WTC11 (cell line): ENCODE results near the gene CELSR3. TPM values are rescaled to one million over a fixed set of nuclear protein-coding genes. Genes with fewer than 3 reads are reported as not detected.
A peak's percentile ranks its signal among the peaks of the same experiment; 100 is the strongest.

Experiments
- ATAC-seq: fragments of 200-7000 bp; cut with Tn5 transposase; 2 replicates; pipeline ENCODE4 v1.10.0; 2021; ENCODE audit warnings: mild to moderate bottlenecking, moderate library complexity
- CTCF ChIA-PET: fragments of 300-600 bp; sonication (Branson Sonifier 250); formaldehyde crosslinking; loops from one replicate; lab custom pipeline; 2021; ENCODE audit warnings: antibody characterized with exemption; lab: Charles Lee
- POLR2A ChIA-PET: fragments of 350-600 bp; sonication (Branson Sonifier 250); formaldehyde crosslinking; loops from one replicate; lab custom pipeline; 2021; ENCODE audit warnings: antibody characterized with exemption; lab: Charles Lee
- DNase-seq: peaks from one replicate; pipeline ENCODE4 v3.0.0; 2021; ENCODE audit warnings: low spot score
- H3K27ac Mint-ChIP-seq: 2 replicates; pipeline ENCODE4 v1.8.0; 2021; ENCODE audit warnings: mixed read lengths
- H3K27me3 Mint-ChIP-seq: 2 replicates; pipeline ENCODE4 v1.8.0; 2021; ENCODE audit warnings: low read depth, mild to moderate bottlenecking, moderate library complexity, mixed read lengths
- H3K36me3 Mint-ChIP-seq: 2 replicates; pipeline ENCODE4 v1.8.0; 2021; ENCODE audit warnings: mixed read lengths
- H3K4me1 Mint-ChIP-seq: 2 replicates; pipeline ENCODE4 v1.8.0; 2022; ENCODE audit warnings: mixed read lengths
- H3K4me3 Mint-ChIP-seq: 2 replicates; pipeline ENCODE4 v1.8.0; 2021; ENCODE audit warnings: mild to moderate bottlenecking, moderate library complexity, mixed read lengths
- H3K9me3 Mint-ChIP-seq: 2 replicates; pipeline ENCODE4 v1.8.0; 2021; ENCODE audit warnings: mixed read lengths
- AR ChIP-seq: fragments of 250-450 bp; sonication (Bioruptor Pico); IDR thresholded peaks from 2 replicates; pipeline ENCODE4 v1.9.0; 2021; ENCODE audit warnings: mild to moderate bottlenecking
- EMX1 ChIP-seq: fragments of 250-450 bp; sonication (Bioruptor Pico); IDR thresholded peaks from 2 replicates; pipeline ENCODE4 v1.8.0; 2021; ENCODE audit warnings: mild to moderate bottlenecking
- ESRRA ChIP-seq: sonication (generic); formaldehyde crosslinking; IDR thresholded peaks from 2 replicates; pipeline ENCODE4 v1.8.1; 2022; ENCODE audit warnings: mild to moderate bottlenecking, missing genetic modification reagents, borderline replicate concordance
- FOXJ3 ChIP-seq: sonication (generic); formaldehyde crosslinking; IDR thresholded peaks from 2 replicates; pipeline ENCODE4 v1.9.0; 2021; ENCODE audit warnings: missing genetic modification reagents, mild to moderate bottlenecking, borderline replicate concordance
- FOXP1 ChIP-seq: sonication (generic); formaldehyde crosslinking; IDR thresholded peaks from 2 replicates; pipeline ENCODE4 v1.8.0; 2022; ENCODE audit warnings: missing genetic modification reagents, mild to moderate bottlenecking, moderate library complexity, borderline replicate concordance
- FOXP4 ChIP-seq: sonication (generic); formaldehyde crosslinking; IDR thresholded peaks from 2 replicates; pipeline ENCODE4 v1.8.0; 2022; ENCODE audit warnings: mild to moderate bottlenecking, missing genetic modification reagents
- JAZF1 ChIP-seq: fragments of 250-450 bp; sonication (Bioruptor Pico); IDR thresholded peaks from 2 replicates; pipeline ENCODE4 v1.9.0; 2021; ENCODE audit warnings: moderate library complexity, mild to moderate bottlenecking, inconsistent platforms
- NR2C2 ChIP-seq: sonication (generic); formaldehyde crosslinking; IDR thresholded peaks from 2 replicates; pipeline ENCODE4 v1.8.0; 2022; ENCODE audit warnings: mild to moderate bottlenecking, missing genetic modification reagents
- PRRX2 ChIP-seq: fragments of 250-450 bp; sonication (Bioruptor Pico); IDR thresholded peaks from 2 replicates; pipeline ENCODE4 v1.8.0; 2021; ENCODE audit warnings: mild to moderate bottlenecking
- RELA ChIP-seq: sonication (generic); formaldehyde crosslinking; IDR thresholded peaks from 2 replicates; pipeline ENCODE4 v1.8.1; 2022; ENCODE audit warnings: missing genetic modification reagents, mild to moderate bottlenecking, borderline replicate concordance
- SMAD3 ChIP-seq: sonication (generic); formaldehyde crosslinking; IDR thresholded peaks from 2 replicates; pipeline ENCODE4 v1.8.0; 2022; ENCODE audit warnings: missing genetic modification reagents, mild to moderate bottlenecking, borderline replicate concordance
- STAT6 ChIP-seq: sonication (generic); formaldehyde crosslinking; conservative IDR thresholded peaks from 2 replicates; pipeline ENCODE4 v1.8.1; 2023; ENCODE audit warnings: mild to moderate bottlenecking, low read depth, missing genetic modification reagents, moderate library complexity
- TEAD4 ChIP-seq: sonication (generic); formaldehyde crosslinking; IDR thresholded peaks from 2 replicates; pipeline ENCODE4 v1.8.0; 2022; ENCODE audit warnings: mild to moderate bottlenecking, missing genetic modification reagents
- ZNF121 ChIP-seq: sonication (generic); formaldehyde crosslinking; IDR thresholded peaks from 2 replicates; pipeline ENCODE4 v1.8.0; 2023; ENCODE audit warnings: missing genetic modification reagents
- ZNF219 ChIP-seq: sonication (generic); formaldehyde crosslinking; IDR thresholded peaks from 2 replicates; pipeline ENCODE4 v1.8.0; 2023; ENCODE audit warnings: missing genetic modification reagents, mild to moderate bottlenecking, borderline replicate concordance
- ZNF232 ChIP-seq: sonication (generic); formaldehyde crosslinking; IDR thresholded peaks from 2 replicates; pipeline ENCODE4 v1.8.0; 2022; ENCODE audit warnings: mild to moderate bottlenecking, missing genetic modification reagents
- ZNF263 ChIP-seq: sonication (generic); formaldehyde crosslinking; IDR thresholded peaks from 2 replicates; pipeline ENCODE4 v1.8.1; 2022; ENCODE audit warnings: low read depth, mild to moderate bottlenecking, moderate library complexity, missing genetic modification reagents
- ZNF396 ChIP-seq: fragments of 250-450 bp; sonication (Bioruptor Pico); IDR thresholded peaks from 2 replicates; pipeline ENCODE4 v1.8.0; 2021; ENCODE audit warnings: mild to moderate bottlenecking, moderate library complexity, borderline replicate concordance
- ZNF512 ChIP-seq: sonication (generic); formaldehyde crosslinking; IDR thresholded peaks from 2 replicates; pipeline ENCODE4 v1.8.1; 2022; ENCODE audit warnings: missing genetic modification reagents, borderline replicate concordance
- total RNA-seq: library from RNA; stranded (reverse); gene quantifications from 3 replicates; pipeline ENCODE4 v1.2.3, GENCODE V29; 2021

Gene CELSR3
- total RNA-seq, 1 experiment from 2014 or later = 27.9 TPM

GRCh38 chr3:48655606-48656005, 7.1 kb downstream of the CELSR3 start (continued):
- TF ChIP-seq FOXP4 (CRISPR knock-in tag) (no peak), PRRX2 (CRISPR knock-in tag) (no peak)

GRCh38 chr3:48655063-48655462, 7.6 kb downstream of the CELSR3 start:
- CTCF ChIA-PET = interaction anchor here (1.7 to 4.6 kb wide), 3 partner anchors 14 to 22 kb away, joined by 4 to 46 read pairs (median 7); partner anchors contain the start of gene SLC26A6
- no peak for DNase-seq
- peak overlapping the region; percentile 27; the same call in 1 of the 2 replicates for H3K27ac Mint-ChIP-seq
- POLR2A ChIA-PET = interaction anchor here (2.5 kb wide), 1 partner anchor 20 kb away, joined by 13 read pairs; the partner anchor contains the start of gene SLC26A6
- H3K9me3 Mint-ChIP-seq = peaks cover 6% of the 10 kb centered on the region; the same call in 1 of the 2 replicates
- ATAC-seq = no peak
- H3K4me1 Mint-ChIP-seq = peaks cover 13% of the 10 kb centered on the region
- peaks cover 37% of the 10 kb centered on the region for H3K36me3 Mint-ChIP-seq
- TF ChIP-seq ZNF121 (CRISPR knock-in tag) = no peak
- TF ChIP-seq ZNF232 (CRISPR knock-in tag) = no peak
- TF ChIP-seq FOXJ3 (CRISPR knock-in tag) = no peak
- TF ChIP-seq FOXP1 = no peak
- TF ChIP-seq ZNF396 (CRISPR knock-in tag) = no peak
- TF ChIP-seq STAT6 = no peak
- TF ChIP-seq ESRRA (CRISPR knock-in tag) = no peak
- no peak for TF ChIP-seq AR
- no peak for TF ChIP-seq ZNF219 (CRISPR knock-in tag)
- H3K4me3 Mint-ChIP-seq = peak overlapping the region; percentile 63
- H3K27me3 Mint-ChIP-seq = peaks cover 4% of the 10 kb centered on the region; the same call in 1 of the 2 replicates

- Mint-ChIP-seq H3K4me1 (peaks cover 13% of the 10 kb centered on the region), H3K36me3 (peaks cover 21% of the 10 kb centered on the region), H3K9me3 (no peaks in the 10 kb centered on the region), H3K27ac (no peak overlapping the region), H3K27me3 (peaks cover 4% of the 10 kb centered on the region; the same call in 1 of the 2 replicates), H3K4me3 (no peak overlapping the region)
- POLR2A ChIA-PET = no interaction called here
- CTCF ChIA-PET = interaction anchor here (1.0 kb wide), 1 partner anchor 217 kb away, joined by 3 read pairs; no protein-coding TSS in a partner anchor
- TF ChIP-seq SMAD3 (no peak), EMX1 (CRISPR knock-in tag) (no peak), TEAD4 (CRISPR knock-in tag) (no peak), ZNF232 (CRISPR knock-in tag) (no peak), NR2C2 (CRISPR knock-in tag) (no peak), ZNF263 (no peak), RELA (no peak), ZNF512 (CRISPR knock-in tag) (no peak), JAZF1 (no peak)
- ATAC-seq (no peak), DNase-seq (no peak)
Measured at GRCh38 chr3:48652923-48653715, 9.6 kb downstream of the CELSR3 start.
